Embryonic facial prominence (tissue), 1 donor: Measurements from ENCODE around the gene HOXB5.

Experiments used
- DNase-seq: peaks from one replicate; pipeline ENCODE4 v3.0.0-alpha.2; 2016; ENCODE audit errors: extremely low spot score

Gene HOXB5

GRCh38 chr17:48603959-48604769 lies 10.6 kb upstream of the HOXB5 start:
- DNase-seq = no peak

GRCh38 chr17:48601539-48602425 lies 8.2 kb upstream of the HOXB5 start:
- DNase-seq = no peak

DNA sequence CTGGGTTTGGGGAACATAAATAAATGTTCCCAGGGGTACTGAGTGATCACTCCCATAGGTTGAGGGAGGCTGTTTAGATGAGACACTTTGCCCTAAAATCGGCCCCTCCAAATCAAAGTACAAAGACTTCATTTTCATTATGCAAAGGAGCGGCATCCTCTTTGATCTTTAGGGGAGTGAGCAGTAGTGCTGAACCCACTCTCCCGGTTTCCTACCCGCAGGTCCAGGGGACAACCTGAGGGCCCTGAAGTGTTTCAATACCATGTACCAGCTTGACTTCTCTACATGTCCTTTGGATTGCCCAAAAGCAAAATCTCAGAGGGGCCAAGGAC lies 7.6 kb upstream of the HOXB5 start:
- no peak for DNase-seq

DNA sequence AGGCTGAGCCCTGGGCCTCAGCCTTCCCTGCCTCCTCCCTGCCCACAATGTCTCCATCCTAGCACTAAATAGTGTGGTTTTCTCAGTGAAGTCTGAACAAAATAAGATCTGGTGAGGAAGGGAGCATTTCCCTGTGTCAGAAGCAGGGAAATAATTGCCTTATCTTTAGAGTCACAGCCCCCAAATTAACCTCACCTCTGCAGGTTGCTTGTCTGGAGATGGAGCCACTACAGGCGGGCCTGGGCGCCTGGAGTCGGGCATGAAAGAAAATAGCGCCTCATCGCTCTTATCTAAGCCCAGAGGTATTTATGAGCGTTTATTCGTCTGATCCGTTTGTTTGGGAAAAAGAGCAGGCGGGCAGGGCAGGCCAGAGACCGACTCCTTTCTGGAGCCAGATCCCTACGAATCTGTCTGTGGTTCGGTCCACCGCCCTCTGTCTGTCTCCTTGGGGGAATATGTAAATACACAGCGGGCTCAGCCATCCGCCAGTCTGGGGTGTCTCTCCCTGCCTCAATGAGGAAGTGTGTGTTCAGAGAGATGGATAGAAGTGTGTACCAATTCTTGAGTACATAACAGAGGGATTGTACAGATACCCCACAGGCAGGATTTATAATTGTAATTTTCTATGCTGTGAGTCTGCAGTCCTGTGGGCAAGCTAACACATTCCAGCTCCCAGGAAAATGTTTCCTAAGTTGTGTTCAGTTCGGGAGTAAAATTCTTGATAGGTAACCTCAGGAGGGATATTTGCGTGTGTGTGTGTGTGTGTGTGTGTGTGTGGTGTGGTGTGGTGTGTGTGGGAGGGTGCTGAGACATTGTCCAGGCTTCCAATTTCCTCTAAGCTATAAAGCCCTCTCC lies 6.9 kb upstream of the HOXB5 start:
- DNase-seq = no peak

DNA sequence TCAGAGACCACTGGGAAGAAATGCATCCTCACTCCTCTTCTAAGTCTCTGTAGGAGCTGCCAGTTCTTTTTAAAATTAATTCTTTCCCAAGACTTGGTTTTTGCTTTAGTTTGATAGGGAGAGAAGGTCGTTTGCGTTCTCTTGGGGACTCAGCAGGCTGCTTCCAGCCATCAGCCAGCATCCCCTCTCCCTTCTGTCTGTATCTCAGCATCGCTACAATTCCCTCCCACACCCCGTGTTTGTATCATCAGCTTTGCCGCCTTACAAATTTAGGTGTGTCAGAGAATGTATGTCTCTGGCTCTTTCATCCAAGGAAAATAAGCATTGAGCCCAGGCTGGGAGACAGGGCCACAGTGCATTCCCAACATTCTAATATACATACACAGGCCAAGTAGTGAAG lies 5.8 kb upstream of the HOXB5 start:
- no peak for DNase-seq

GRCh38 chr17:48598736-48599135 lies 5.2 kb upstream of the HOXB5 start:
- no peak for DNase-seq

DNA sequence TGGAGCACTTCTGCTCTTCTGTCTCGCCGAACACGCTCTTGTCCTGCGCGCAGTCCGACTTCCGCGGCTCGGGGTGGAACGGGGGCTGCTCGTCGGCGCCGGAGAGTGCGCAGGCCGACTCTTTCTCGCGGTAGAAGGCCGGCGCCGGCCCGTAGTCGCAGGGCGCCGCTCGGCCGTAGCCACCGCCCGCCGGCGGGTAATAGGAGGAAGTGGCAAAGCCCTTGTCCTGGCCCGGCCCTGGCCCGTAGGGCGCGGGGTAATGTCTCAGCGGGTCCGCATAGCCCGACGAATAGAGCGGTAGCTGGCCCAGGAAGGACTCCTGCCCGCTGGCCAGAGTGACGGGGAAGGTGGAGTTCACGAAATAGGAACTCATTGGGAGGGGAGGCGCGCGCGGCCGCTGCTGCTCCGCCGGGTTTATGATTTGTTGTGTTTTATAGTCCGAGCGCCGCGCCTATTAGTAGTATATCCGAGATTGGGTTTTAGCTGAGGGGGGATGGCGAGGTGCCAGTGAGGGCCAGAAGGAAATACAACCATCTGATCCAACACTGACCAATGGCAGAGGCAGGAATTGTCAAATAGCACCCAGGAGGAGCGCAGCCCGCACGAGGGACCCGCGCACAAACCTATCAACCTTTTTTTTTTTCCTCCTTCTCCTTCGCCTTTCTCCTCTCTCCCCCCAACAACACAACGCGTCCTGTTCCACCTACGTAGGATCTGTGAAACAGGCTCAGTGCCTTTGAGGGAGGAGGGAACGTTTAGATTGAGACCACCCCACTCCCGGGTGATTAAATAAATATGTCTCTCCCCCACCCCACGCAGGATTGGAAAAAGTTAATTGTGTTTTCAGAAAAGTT lies 4.4 kb upstream of the HOXB5 start:
- no peak for DNase-seq

DNA sequence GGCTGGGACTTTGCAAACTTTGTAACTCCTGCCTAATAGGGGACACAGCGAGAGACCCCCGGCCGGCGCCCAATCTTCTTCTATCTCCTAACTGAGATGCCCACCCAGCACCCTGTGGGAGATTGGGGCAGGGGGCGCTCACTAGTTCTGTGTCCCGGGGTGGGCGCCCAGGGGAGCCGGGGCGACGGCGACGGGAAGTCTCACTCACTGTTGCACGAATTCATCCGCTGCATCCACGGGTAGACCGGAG lies 3.9 kb upstream of the HOXB5 start:
- DNase-seq = no peak

- DNase-seq = no peak
Measured at GRCh38 chr17:48596735-48597527, 3.4 kb upstream of the HOXB5 start.

DNA sequence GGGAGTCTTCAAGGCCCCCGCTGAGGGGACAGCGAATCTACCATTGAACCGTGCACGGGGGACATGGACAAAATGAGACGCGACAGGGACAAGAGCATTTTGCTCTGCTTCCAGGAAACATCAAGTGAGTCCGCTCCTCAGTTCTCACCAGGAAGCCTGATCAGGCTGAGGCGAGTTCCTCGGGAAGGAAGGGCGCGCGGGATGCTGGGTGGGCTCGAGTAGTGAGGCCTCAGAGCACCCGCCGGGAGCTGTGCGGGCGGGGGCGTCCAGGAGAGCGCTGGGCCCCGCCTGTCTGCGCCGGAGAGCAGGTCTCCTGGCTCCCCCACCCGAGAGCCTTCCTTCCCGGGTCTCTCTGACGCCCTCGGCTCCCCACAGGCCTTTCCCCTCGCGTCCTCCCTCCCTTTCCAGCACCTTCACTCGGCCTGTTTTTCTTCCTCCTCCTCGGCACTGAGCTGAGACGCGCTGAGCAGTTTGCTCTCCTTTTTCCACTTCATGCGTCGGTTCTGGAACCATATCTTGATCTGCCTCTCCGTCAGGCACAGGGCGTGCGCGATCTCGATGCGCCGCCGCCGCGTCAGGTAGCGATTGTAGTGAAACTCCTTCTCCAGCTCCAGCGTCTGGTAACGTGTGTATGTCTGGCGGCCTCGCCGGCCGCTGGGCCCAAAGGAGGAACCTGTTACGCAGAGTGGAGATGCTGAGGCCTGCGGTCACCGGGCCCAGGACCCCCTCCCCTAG lies 2.6 kb upstream of the HOXB5 start:
- no peak for DNase-seq

DNA sequence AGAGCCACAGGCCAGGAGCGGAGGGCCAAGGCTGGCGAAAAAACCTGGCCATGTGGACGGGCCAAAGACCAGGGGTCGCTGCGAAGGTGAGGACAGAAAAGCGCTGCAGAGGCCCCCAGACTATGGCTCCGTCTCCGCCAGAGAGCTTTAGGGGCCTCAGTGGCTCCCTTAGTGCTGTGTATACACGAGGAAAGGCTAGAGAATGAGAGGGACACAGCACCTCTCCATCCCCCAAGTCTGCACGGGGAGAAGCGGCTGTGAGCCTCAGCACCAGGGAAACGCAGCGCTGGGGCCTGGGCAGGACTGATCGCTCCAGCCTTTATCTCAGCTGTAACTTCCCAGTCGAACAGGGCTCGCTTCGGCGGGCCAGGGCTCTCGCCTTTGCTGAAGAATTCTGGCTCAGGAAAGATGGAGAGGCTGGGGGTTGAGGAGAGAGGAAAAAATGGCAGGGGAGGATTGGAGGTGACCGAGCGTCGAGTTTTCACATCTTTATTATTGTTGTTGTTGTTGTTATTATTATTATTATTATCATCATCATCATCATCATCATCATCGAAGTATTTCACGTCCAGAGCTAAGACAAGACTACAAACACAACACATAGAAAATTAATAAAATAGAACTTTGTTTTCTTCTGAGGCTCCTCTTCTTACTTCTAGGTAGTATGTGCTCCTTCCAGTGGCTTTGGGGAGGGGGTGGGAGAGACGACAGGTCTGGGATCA lies 1.9 kb upstream of the HOXB5 start:
- DNase-seq = no peak

DNA sequence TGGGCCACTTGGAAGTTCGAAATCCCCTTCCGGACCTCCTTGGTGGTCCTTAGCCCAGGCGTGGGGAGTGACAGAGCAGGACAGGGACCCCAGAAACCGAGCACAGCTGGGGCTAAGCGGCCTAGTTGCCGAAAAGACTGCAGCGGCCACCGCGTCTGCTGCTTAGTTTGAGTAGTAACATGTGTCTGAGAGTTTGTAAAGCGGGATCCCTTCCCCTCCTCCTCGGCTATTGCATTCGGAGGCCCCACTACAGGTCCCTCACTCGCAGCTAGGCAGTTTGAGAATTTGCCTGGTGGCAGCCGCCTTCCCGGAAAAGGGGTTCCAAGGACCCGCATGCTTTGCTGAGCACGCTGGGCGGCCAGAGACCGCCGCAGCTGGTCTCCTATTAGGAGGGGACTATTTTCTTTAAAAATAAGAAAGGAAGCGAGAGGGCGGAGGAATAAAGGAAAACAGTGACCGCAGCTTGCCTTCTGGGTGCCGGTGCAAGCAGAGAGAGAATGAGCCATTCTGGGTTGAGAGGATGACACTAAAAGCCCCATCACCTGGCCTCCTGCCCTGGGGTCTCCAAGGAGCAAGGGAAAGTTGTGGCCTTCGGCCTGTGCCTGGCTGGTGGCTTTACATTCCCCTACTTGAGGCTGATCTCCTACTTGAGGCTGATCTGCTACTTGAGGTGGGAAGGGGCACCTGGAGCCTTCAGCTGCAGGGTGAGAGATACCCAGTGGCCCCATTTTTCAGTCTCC lies 1.1 kb upstream of the HOXB5 start:
- no peak for DNase-seq

- DNase-seq = no peak
Measured at GRCh38 chr17:48593840-48594537, 410 bp upstream of the HOXB5 start.

DNA sequence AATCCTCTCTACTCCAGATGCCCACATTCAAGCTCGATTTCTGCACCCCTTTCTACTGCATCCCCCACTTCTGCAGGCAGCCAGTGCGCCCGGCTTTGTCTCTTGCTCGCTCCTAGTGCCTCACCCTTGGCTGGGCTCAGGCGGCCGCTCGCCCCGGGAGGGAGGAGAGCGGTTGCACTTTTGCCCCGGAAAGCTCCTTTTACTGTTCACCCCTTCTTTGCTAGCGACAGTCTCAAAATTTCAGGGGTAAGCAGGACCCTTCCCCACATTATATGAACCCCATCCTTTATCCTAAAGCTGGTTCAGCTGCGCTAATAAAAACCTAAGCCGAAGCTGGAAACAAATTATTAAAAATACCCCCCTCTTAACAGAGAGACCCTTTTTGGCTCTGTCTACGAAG lies 1.0 kb downstream of the HOXB5 start:
- DNase-seq = no peak

DNA sequence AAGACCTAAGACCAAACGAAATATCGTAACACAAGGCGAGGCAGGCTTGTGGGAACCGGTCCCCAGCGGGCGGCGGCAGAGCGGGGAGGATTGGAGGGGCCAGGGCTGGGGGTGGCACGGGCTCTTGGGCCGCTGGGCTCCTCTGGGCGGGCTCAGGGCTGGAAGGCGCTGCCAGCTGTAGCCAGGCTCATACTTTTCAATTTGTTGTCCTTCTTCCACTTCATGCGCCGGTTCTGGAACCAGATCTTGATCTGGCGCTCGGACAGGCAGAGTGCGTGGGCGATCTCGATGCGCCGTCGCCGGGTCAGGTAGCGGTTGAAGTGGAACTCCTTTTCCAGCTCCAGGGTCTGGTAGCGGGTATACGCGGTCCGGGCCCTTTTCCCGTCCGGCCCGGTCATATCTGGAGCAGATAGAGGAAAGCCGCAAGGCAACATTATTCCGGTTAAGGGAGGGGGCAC lies 1.5 kb downstream of the HOXB5 start:
- no peak for DNase-seq

- DNase-seq = no peak
Measured at GRCh38 chr17:48591255-48592056, 2.1 kb downstream of the HOXB5 start.

GRCh38 chr17:48590607-48591161 lies 2.9 kb downstream of the HOXB5 start:
- no peak for DNase-seq
